ENCODE results near the gene IDH2. TPM values are rescaled to one million over a fixed set of nuclear protein-coding genes. Genes with fewer than 3 reads are reported as not detected.
"Not testable (repeated sequence)": the region's sequence is repeated elsewhere in the genome, so short reads cannot be mapped to it uniquely, and the experiment has no call there.

The IDH2 gene
- total and polyA plus RNA-seq, 2 experiments from 2014 or later = 67.7 to 104 TPM

DNA sequence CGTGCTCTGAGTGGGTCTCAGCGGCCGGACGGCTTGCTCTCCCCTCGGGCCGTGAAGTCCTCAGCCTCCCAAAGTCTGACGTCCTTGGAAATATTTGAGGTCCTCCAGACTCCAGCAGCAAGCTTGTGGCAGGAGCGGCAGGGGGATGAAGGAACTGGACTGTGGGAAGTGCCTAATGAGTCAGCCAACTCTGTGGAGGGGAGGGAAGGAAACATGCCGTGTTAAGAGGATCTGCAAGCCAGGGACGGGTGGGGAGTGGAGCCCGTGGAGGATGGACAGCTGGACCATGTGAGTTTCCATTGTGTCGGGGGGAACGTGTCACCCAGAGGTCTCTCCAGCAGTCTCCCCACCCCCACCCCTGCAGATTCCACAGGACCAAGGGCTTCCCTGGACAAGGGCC, 39.4 kb upstream of the IDH2 start:
- no peak overlapping the region for H3K4me2 ChIP-seq (ENCODE audit: unreplicated experiment)
- H3K27me3 ChIP-seq (replicated peaks; ENCODE audit: insufficient read depth) = no peaks in the 10 kb centered on the region
- H3K9me3 ChIP-seq (ENCODE audit: low read depth) = no peaks in the 10 kb centered on the region
- no peaks in the 10 kb centered on the region for H4K20me1 ChIP-seq (ENCODE audit: insufficient read depth)
- no peaks in the 10 kb centered on the region for H3K4me1 ChIP-seq (ENCODE audit: insufficient read depth)
- H3F3A ChIP-seq (ENCODE audit: insufficient read depth) = no peaks in the 10 kb centered on the region
- in situ Hi-C loops (cut with MboI) = no loop called here
- no peak overlapping the region for H3K27ac ChIP-seq
- H3K9ac ChIP-seq = no peak overlapping the region
- no peaks in the 10 kb centered on the region for H3K9me2 ChIP-seq (ENCODE audit: insufficient read depth)
- no peak overlapping the region for H2AFZ ChIP-seq
- TF ChIP-seq EZH2phosphoT487 (IDR thresholded peaks at IDR 0.05; ENCODE audit: insufficient read depth, low read depth) (no peak), EZH2 (IDR thresholded peaks at IDR 0.05; ENCODE audit: insufficient read depth, poor library complexity, severe bottlenecking) (no peak)
- no peaks in the 10 kb centered on the region for H3K36me3 ChIP-seq (ENCODE audit: low read depth)
- 65 to 66% methylated on average over 13 of the region's 13 CpGs for WGBS, 2 experiments (ENCODE audit: low coverage in 1 of 2, low lambda C conversion rate in 2 of 2, missing lambda C conversion rate in 2 of 2)
- H3K4me3 ChIP-seq = no peak overlapping the region
- H3K79me2 ChIP-seq (ENCODE audit: insufficient read depth) = no peaks in the 10 kb centered on the region
- DNase-seq = peak; percentile 31

DNA sequence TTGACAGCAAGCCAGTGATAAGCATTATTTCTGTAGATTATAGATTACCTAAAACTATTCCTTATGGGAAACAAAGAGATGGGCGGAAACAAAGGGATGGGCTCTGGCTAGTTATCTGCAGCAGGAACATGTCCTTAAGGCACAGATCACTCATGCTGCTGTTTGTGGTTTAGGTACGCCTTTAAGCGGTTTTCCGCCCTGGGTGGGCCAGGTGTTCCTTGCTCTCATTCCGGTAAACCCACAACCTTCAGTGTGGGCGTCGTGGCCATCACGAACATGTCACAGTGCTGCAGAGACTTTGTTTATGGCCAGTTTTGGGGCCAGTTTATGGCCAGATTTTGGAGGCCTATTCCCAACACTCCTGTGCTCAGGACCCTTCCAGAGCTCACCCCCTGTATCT, 37.3 kb upstream of the IDH2 start:
- H3K9me2 ChIP-seq (ENCODE audit: insufficient read depth); H3K4me2 ChIP-seq (ENCODE audit: unreplicated experiment); in situ Hi-C loops (cut with MboI); H3K9me3 ChIP-seq (ENCODE audit: low read depth); H4K20me1 ChIP-seq (ENCODE audit: insufficient read depth); H3K9ac ChIP-seq; H3K79me2 ChIP-seq (ENCODE audit: insufficient read depth); H3F3A ChIP-seq (ENCODE audit: insufficient read depth); DNase-seq; H3K27me3 ChIP-seq (replicated peaks; ENCODE audit: insufficient read depth); H3K4me3 ChIP-seq; H3K4me1 ChIP-seq (ENCODE audit: insufficient read depth); H3K27ac ChIP-seq; H2AFZ ChIP-seq; H3K36me3 ChIP-seq (ENCODE audit: low read depth): not testable (repeated sequence)
- WGBS, 2 experiments (ENCODE audit: low coverage in 1 of 2, low lambda C conversion rate in 2 of 2, missing lambda C conversion rate in 2 of 2) = 93 to 96% methylated on average over 8 of the region's 8 CpGs

DNA sequence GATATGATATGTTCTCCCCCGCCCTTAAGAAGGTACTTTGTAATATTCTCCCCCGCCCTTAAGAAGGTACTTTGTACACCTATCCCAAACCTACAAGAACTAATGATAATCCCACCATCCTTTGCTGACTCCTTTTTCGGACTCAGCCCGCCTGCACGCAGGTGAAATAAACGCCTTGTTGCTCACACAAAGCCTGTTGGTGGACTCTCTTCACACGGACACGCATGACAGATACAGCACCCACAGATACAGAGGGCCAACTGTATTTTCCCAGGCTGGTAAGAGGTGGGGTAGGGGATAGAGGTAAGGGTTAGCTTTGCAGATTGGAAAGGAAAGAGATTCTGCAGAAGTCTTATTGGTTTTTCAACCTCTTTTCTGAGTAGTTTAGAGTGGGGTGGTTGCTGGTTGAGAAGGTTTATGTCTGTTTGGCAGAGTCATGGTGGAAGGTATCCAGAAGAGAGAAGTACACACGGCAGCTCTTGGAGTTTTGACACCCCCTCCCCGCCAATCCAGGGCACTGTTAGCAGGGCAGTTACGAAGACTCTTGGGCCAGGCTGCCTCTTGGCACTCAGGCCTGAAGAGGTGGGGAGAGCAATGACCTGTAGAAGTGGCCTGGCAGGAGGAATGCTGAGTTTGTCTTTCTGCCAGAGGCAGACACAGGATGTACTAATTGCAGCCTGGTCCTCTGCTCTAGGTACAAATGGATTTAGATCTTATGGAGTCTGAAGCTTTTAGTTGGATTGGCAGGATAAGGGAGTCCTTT, 36.0 kb upstream of the IDH2 start:
- no peaks in the 10 kb centered on the region for H3K36me3 ChIP-seq (ENCODE audit: low read depth)
- no peak overlapping the region for H3K9ac ChIP-seq
- in situ Hi-C loops (cut with MboI) = no loop called here
- H3K79me2 ChIP-seq (ENCODE audit: insufficient read depth) = no peaks in the 10 kb centered on the region
- H3K27ac ChIP-seq = no peak overlapping the region
- H4K20me1 ChIP-seq (ENCODE audit: insufficient read depth) = no peaks in the 10 kb centered on the region
- no peaks in the 10 kb centered on the region for H3K9me3 ChIP-seq (ENCODE audit: low read depth)
- no peak for DNase-seq
- H3K9me2 ChIP-seq (ENCODE audit: insufficient read depth) = no peaks in the 10 kb centered on the region
- no peak overlapping the region for H3K4me2 ChIP-seq (ENCODE audit: unreplicated experiment)
- 82 to 83% methylated on average over 11 of the region's 11 CpGs for WGBS, 2 experiments (ENCODE audit: low coverage in 1 of 2, low lambda C conversion rate in 2 of 2, missing lambda C conversion rate in 2 of 2)
- H3K4me1 ChIP-seq (ENCODE audit: insufficient read depth) = no peaks in the 10 kb centered on the region
- no peaks in the 10 kb centered on the region for H3F3A ChIP-seq (ENCODE audit: insufficient read depth)
- peaks cover 5% of the 10 kb centered on the region; the same call in 1 of the 2 replicates for H3K27me3 ChIP-seq (replicated peaks; ENCODE audit: insufficient read depth)
- TF ChIP-seq EZH2phosphoT487 (IDR thresholded peaks at IDR 0.05; ENCODE audit: insufficient read depth, low read depth) (no peak), EZH2 (IDR thresholded peaks at IDR 0.05; ENCODE audit: insufficient read depth, poor library complexity, severe bottlenecking) (no peak)
- no peak overlapping the region for H3K4me3 ChIP-seq
- no peak overlapping the region for H2AFZ ChIP-seq

DNA sequence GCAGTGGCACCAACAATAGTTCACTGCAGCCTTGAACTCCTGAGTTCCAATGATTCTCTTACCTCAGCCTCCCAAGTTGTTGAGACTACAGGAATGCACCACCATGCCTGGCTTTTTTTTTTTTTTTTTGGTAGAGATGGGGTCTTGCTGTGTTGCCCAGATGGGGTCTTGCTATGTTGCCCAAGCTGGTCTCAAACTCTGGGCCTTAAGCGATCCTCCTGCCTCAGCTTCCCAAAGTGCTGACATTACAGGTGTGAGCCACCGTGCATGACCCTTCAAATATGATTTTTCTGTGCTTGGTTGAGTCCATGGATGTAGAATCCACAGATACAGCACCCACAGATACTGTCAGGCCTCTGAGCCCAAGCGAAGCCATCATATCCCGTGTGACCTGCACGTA, 30.2 kb upstream of the IDH2 start:
- Histone ChIP-seq H3K79me2 (ENCODE audit: insufficient read depth) (no peaks in the 10 kb centered on the region), H3K9me2 (ENCODE audit: insufficient read depth) (no peaks in the 10 kb centered on the region), H2AFZ (no peak overlapping the region), H3K27ac (no peak overlapping the region), H3K9me3 (ENCODE audit: low read depth) (no peaks in the 10 kb centered on the region), H4K20me1 (ENCODE audit: insufficient read depth) (no peaks in the 10 kb centered on the region), H3K4me1 (ENCODE audit: insufficient read depth) (no peaks in the 10 kb centered on the region), H3F3A (ENCODE audit: insufficient read depth) (no peaks in the 10 kb centered on the region), H3K36me3 (ENCODE audit: low read depth) (no peaks in the 10 kb centered on the region), H3K27me3 (replicated peaks; ENCODE audit: insufficient read depth) (peaks cover 5% of the 10 kb centered on the region; the same call in 1 of the 2 replicates), H3K4me3 (no peak overlapping the region), H3K9ac (no peak overlapping the region), H3K4me2 (ENCODE audit: unreplicated experiment) (no peak overlapping the region)
- TF ChIP-seq EZH2phosphoT487 (IDR thresholded peaks at IDR 0.05; ENCODE audit: insufficient read depth, low read depth) (no peak), EZH2 (IDR thresholded peaks at IDR 0.05; ENCODE audit: insufficient read depth, poor library complexity, severe bottlenecking) (no peak)
- WGBS, 2 experiments (ENCODE audit: low coverage in 1 of 2, low lambda C conversion rate in 2 of 2, missing lambda C conversion rate in 2 of 2) = 87 to 90% methylated on average over 5 of the region's 5 CpGs
- in situ Hi-C loops (cut with MboI) = no loop called here
- DNase-seq = no peak
